ENCODE results near the gene ZBTB46. TPM values are rescaled to one million over a fixed set of nuclear protein-coding genes. Genes with fewer than 3 reads are reported as not detected.

ZBTB46 gene
- total RNA-seq, 1 experiment from 2014 or later, result 10.7 TPM

DNA sequence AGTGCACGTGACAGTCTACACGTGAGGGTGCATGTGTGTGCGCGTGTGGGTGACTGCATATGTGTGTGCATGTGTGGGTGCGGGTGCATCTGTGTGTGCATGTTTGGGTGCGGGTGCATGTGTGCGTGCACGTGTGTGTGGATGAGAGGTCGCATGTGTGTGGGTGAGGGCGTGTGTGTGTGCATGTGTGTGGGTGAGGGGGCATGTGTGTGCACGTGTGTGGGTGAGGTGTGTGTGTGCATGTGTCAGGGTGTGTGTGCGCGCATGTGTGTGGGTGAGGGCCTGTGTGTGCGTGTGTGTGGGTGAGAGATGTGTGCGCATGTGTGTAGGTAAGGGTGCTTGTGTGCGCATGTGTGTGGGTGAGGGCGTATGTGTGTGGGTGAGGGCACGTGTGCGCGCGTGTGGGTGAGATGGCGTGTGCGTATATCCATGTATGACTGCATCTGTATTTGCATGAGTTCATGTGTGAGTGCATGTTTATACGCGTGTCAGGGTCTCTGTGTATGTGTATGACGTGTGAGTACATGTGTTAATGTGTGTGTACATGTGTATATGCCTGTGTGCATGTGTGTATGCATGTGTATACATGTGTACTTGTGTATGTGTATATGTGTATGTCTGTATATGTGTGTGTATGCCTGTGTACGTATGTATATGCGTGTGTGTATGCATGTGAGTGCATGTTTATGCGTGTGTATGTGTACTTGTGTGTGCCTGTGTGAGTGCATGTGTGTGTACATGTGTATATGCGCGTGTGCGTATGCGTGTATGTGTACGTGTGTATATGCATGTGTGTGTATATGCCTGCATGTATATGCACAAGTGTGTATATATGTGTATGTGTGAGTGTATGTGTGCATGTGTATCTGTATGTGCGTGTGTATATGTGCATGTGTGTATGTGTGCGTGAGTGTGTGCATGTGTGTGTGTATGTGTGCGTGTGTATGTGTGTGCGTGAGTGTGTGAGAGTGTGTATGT is 98.7 kb downstream of the ZBTB46 start:
- BruUV-seq (replicated peaks), result no TSS peak
- no peak overlapping the region for H3K4me2 ChIP-seq (ENCODE audit: low read length)
- ATAC-seq (no peak), DNase-seq (ENCODE audit: low read depth, low spot score) (no peak)
- no peak for TF ChIP-seq EGR1 (IDR thresholded peaks at IDR 0.05; ENCODE audit: low read depth)
- TF ChIP-seq, protein P1, sequence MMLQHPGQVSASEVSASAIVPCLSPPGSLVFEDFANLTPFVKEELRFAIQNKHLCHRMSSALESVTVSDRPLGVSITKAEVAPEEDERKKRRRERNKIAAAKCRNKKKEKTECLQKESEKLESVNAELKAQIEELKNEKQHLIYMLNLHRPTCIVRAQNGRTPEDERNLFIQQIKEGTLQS (IDR thresholded peaks at IDR 0.05), result no peak
- no peak for TF ChIP-seq EZH2 (IDR thresholded peaks at IDR 0.05)
- TF ChIP-seq SIN3A (IDR thresholded peaks at IDR 0.05; ENCODE audit: low read depth), result no peak
- no peak for TF ChIP-seq CEBPB (IDR thresholded peaks at IDR 0.05; ENCODE audit: low read depth)
- TF ChIP-seq POLR2AphosphoS5 (IDR thresholded peaks at IDR 0.05; ENCODE audit: low read depth, low read length), result no peak
- no peak for TF ChIP-seq ZFX (IDR thresholded peaks at IDR 0.05)
- no peak for TF ChIP-seq JUND (IDR thresholded peaks at IDR 0.05)
- TF ChIP-seq SP1 (IDR thresholded peaks at IDR 0.05; ENCODE audit: low read depth), result no peak
- no peak for TF ChIP-seq SRF (IDR thresholded peaks at IDR 0.05; ENCODE audit: low read depth)
- no peak for TF ChIP-seq YY1 (IDR thresholded peaks at IDR 0.05; ENCODE audit: extremely low read depth, insufficient replicate concordance, low read depth, low read length)
- TF ChIP-seq, protein P2, sequence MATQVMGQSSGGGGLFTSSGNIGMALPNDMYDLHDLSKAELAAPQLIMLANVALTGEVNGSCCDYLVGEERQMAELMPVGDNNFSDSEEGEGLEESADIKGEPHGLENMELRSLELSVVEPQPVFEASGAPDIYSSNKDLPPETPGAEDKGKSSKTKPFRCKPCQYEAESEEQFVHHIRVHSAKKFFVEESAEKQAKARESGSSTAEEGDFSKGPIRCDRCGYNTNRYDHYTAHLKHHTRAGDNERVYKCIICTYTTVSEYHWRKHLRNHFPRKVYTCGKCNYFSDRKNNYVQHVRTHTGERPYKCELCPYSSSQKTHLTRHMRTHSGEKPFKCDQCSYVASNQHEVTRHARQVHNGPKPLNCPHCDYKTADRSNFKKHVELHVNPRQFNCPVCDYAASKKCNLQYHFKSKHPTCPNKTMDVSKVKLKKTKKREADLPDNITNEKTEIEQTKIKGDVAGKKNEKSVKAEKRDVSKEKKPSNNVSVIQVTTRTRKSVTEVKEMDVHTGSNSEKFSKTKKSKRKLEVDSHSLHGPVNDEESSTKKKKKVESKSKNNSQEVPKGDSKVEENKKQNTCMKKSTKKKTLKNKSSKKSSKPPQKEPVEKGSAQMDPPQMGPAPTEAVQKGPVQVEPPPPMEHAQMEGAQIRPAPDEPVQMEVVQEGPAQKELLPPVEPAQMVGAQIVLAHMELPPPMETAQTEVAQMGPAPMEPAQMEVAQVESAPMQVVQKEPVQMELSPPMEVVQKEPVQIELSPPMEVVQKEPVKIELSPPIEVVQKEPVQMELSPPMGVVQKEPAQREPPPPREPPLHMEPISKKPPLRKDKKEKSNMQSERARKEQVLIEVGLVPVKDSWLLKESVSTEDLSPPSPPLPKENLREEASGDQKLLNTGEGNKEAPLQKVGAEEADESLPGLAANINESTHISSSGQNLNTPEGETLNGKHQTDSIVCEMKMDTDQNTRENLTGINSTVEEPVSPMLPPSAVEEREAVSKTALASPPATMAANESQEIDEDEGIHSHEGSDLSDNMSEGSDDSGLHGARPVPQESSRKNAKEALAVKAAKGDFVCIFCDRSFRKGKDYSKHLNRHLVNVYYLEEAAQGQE (IDR thresholded peaks at IDR 0.05; ENCODE audit: low read depth), result no peak
- H3K9me2 ChIP-seq (ENCODE audit: insufficient read depth), result no peaks in the 10 kb centered on the region
- no peaks in the 10 kb centered on the region for H4K20me1 ChIP-seq (ENCODE audit: insufficient read depth)
- intact Hi-C loops (cut with micrococcal nuclease), result loop anchor here (10.0 kb wide), 1 partner anchor 132 kb away; the partner anchor contains the start of genes ABHD16B and TPD52L2
- H3K79me2 ChIP-seq (ENCODE audit: insufficient read depth, low read length), result peaks cover 62% of the 10 kb centered on the region
- H3K9me3 ChIP-seq (ENCODE audit: control insufficient read depth in 1 of 2, insufficient read depth in 1 of 2, low read depth in 1 of 2, low read length in 2 of 2), result no peaks in the 10 kb centered on the region
- ChIA-PET POLR2A (no interaction called here), CTCF (no interaction called here), RAD21 (ENCODE audit: low non-redundant PET in 1 of 2, low total read pairs in 2 of 2, uncharacterized antibody in 2 of 2, unreplicated experiment in 2 of 2) (no interaction called here)
- H3K9ac ChIP-seq (ENCODE audit: low read length), result no peak overlapping the region
- H3K27ac ChIP-seq (ENCODE audit: low read depth, low read length), result peak overlapping the region; percentile 29; the same call in 1 of the 2 replicates
- H3K4me1 ChIP-seq (ENCODE audit: control insufficient read depth in 1 of 2, insufficient read depth in 2 of 2, low read length in 2 of 2), result peaks cover 10 to 21% of the 10 kb centered on the region in 2 experiments; a peak in 3 of 4 replicates
- no peak overlapping the region for H3K4me3 ChIP-seq (replicated peaks in 1 of 2; ENCODE audit: low read depth in 1 of 2, low read length in 2 of 2)
- H2AFZ ChIP-seq (ENCODE audit: low read depth, low read length, poor library complexity, severe bottlenecking), result no peak overlapping the region
- H3K36me3 ChIP-seq (ENCODE audit: control insufficient read depth in 1 of 2, insufficient read depth in 2 of 2, low read length in 2 of 2), result peaks cover 0 to 16% of the 10 kb centered on the region in 2 experiments; a peak in 2 of 4 replicates
- no peaks in the 10 kb centered on the region for H3K27me3 ChIP-seq (ENCODE audit: insufficient read depth, low read length)

All from HCT116 (cell line).